ENCODE results near the gene ELMO1. TPM values are rescaled to one million over a fixed set of nuclear protein-coding genes. Genes with fewer than 3 reads are reported as not detected.

Gene ELMO1
- total RNA-seq, 1 experiment from 2014 or later: 7.8 TPM

GRCh38 chr7:37236906-37237305, 211.8 kb downstream of the ELMO1 start:
- Histone ChIP-seq H2BK5ac (ENCODE audit: insufficient read length, low read length) (no peak overlapping the region), H2BK12ac (ENCODE audit: insufficient read length, low read depth, low read length) (no peak overlapping the region), H3K79me2 (ENCODE audit: insufficient read depth, low read length) (no peaks in the 10 kb centered on the region), H3K23ac (ENCODE audit: insufficient read length, low read depth, low read length) (no peak overlapping the region), H3K9me3 (ENCODE audit: control insufficient read depth, low read depth, low read length) (no peaks in the 10 kb centered on the region), H3K4ac (ENCODE audit: low read depth, low read length) (no peak overlapping the region), H4K8ac (replicated peaks; ENCODE audit: insufficient read length, low read depth, low read length) (no peak overlapping the region), H3T11ph (ENCODE audit: low read length) (no peak overlapping the region), H3K27me3 (ENCODE audit: insufficient read depth, low read length) (no peaks in the 10 kb centered on the region), H2BK15ac (ENCODE audit: low read depth, low read length) (no peak overlapping the region), H3K14ac (ENCODE audit: insufficient read depth, low read length) (no peak overlapping the region), H2BK120ac (ENCODE audit: low read depth, low read length, poor library complexity, severe bottlenecking) (no peak overlapping the region), H3K4me2 (ENCODE audit: insufficient read depth, insufficient read length, low read length) (no peak overlapping the region), H3K56ac (ENCODE audit: insufficient read length, low read depth, low read length) (no peak overlapping the region), H2AFZ (ENCODE audit: low read length) (no peak overlapping the region), H3K27ac (ENCODE audit: insufficient read length, low read depth, low read length) (no peak overlapping the region), H4K20me1 (ENCODE audit: control insufficient read depth, insufficient read depth, insufficient read length) (no peaks in the 10 kb centered on the region), H2BK20ac (ENCODE audit: low read depth, low read length, poor library complexity, severe bottlenecking) (no peak overlapping the region), H3K79me1 (ENCODE audit: insufficient read depth, low read depth, low read length, poor library complexity, severe bottlenecking) (no peaks in the 10 kb centered on the region), H4K91ac (ENCODE audit: insufficient read length, low read depth, low read length) (no peak overlapping the region), H3K23me2 (ENCODE audit: insufficient read length, low read depth, low read length, poor library complexity, severe bottlenecking) (no peaks in the 10 kb centered on the region), H3K18ac (ENCODE audit: insufficient read length, low read depth, low read length) (no peak overlapping the region), H3K9ac (ENCODE audit: extremely low read depth, insufficient read length, low read length) (no peak overlapping the region), H4K5ac (ENCODE audit: insufficient read length, low read depth, low read length) (no peak overlapping the region), H3K4me1 (ENCODE audit: insufficient read depth, low read length) (no peaks in the 10 kb centered on the region), H2AK5ac (ENCODE audit: insufficient read length, low read length) (no peak overlapping the region)
- no peak for DNase-seq
- H3K9me3 Mint-ChIP-seq: peaks cover 0 to 1% of the 10 kb centered on the region in 2 experiments; a peak in 1 of 5 replicates
- no peak overlapping the region for H3K27ac Mint-ChIP-seq
- TF ChIP-seq, protein P1, sequence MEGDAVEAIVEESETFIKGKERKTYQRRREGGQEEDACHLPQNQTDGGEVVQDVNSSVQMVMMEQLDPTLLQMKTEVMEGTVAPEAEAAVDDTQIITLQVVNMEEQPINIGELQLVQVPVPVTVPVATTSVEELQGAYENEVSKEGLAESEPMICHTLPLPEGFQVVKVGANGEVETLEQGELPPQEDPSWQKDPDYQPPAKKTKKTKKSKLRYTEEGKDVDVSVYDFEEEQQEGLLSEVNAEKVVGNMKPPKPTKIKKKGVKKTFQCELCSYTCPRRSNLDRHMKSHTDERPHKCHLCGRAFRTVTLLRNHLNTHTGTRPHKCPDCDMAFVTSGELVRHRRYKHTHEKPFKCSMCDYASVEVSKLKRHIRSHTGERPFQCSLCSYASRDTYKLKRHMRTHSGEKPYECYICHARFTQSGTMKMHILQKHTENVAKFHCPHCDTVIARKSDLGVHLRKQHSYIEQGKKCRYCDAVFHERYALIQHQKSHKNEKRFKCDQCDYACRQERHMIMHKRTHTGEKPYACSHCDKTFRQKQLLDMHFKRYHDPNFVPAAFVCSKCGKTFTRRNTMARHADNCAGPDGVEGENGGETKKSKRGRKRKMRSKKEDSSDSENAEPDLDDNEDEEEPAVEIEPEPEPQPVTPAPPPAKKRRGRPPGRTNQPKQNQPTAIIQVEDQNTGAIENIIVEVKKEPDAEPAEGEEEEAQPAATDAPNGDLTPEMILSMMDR (conservative IDR thresholded peaks at IDR 0.05): no peak
- no CpG with 5 or more reads among the region's 1 CpG for WGBS (ENCODE audit: extremely low coverage, insufficient read length, low lambda C conversion rate)
- peaks cover 0 to 5% (median 1%) of the 10 kb centered on the region in 3 experiments; a peak in 3 of 7 replicates for H3K36me3 Mint-ChIP-seq (ENCODE audit: insufficient read depth in 1 of 3, low read depth in 3 of 3)
- peaks cover 10 to 11% of the 10 kb centered on the region in 2 experiments for H3K4me1 Mint-ChIP-seq
- no peaks in the 10 kb centered on the region for H3K27me3 Mint-ChIP-seq (ENCODE audit: low read depth)
- no peak overlapping the region for H3K4me3 Mint-ChIP-seq
